Measurements from ENCODE around the gene MCC.

MCC gene

GRCh38 chr5:113054899-113055298 is 433.4 kb downstream of the MCC start:
- DNase-seq (ENCODE audit: low read depth): no peak

- no peak for DNase-seq (ENCODE audit: low read depth)
These were observed 434.7 kb downstream of the MCC start for GRCh38 chr5:113053511-113053995.

- no peak for DNase-seq (ENCODE audit: low read depth)
These were observed 436.0 kb downstream of the MCC start for GRCh38 chr5:113052041-113052795.

- DNase-seq (ENCODE audit: low read depth): peak; percentile 15
These were observed 437.4 kb downstream of the MCC start for GRCh38 chr5:113050721-113051382.

GRCh38 chr5:113048931-113049330 is 439.3 kb downstream of the MCC start:
- DNase-seq (ENCODE audit: low read depth): no peak

- no peak for DNase-seq (ENCODE audit: low read depth)
These were observed 440.3 kb downstream of the MCC start for GRCh38 chr5:113047733-113048652.

- no peak for DNase-seq (ENCODE audit: low read depth)
These were observed 441.0 kb downstream of the MCC start for GRCh38 chr5:113047234-113047633.

GRCh38 chr5:113044776-113045465 is 443.3 kb downstream of the MCC start:
- no peak for DNase-seq (ENCODE audit: low read depth)

- peak; percentile 22 for DNase-seq (ENCODE audit: low read depth)
These were observed 444.7 kb downstream of the MCC start for GRCh38 chr5:113043491-113043931.

GRCh38 chr5:113042491-113043243 is 445.6 kb downstream of the MCC start:
- DNase-seq (ENCODE audit: low read depth): no peak

- DNase-seq (ENCODE audit: low read depth): no peak
These were observed 447.5 kb downstream of the MCC start for GRCh38 chr5:113040672-113041260.

- no peak for DNase-seq (ENCODE audit: low read depth)
These were observed 448.3 kb downstream of the MCC start for GRCh38 chr5:113039934-113040285.

- no peak for DNase-seq (ENCODE audit: low read depth)
These were observed 448.9 kb downstream of the MCC start for GRCh38 chr5:113039229-113039933.

GRCh38 chr5:113038714-113039113 is 449.5 kb downstream of the MCC start:
- no peak for DNase-seq (ENCODE audit: low read depth)

GRCh38 chr5:113038136-113038535 is 450.1 kb downstream of the MCC start:
- no peak for DNase-seq (ENCODE audit: low read depth)

GRCh38 chr5:113036826-113037225 is 451.4 kb downstream of the MCC start:
- no peak for DNase-seq (ENCODE audit: low read depth)

- no peak for DNase-seq (ENCODE audit: low read depth)
These were observed 451.9 kb downstream of the MCC start for GRCh38 chr5:113036321-113036720.

- no peak for DNase-seq (ENCODE audit: low read depth)
These were observed 453.2 kb downstream of the MCC start for GRCh38 chr5:113035096-113035495.

GRCh38 chr5:113034182-113034773 is 454.0 kb downstream of the MCC start:
- DNase-seq (ENCODE audit: low read depth): no peak

- DNase-seq (ENCODE audit: low read depth): no peak
These were observed 456.7 kb downstream of the MCC start for GRCh38 chr5:113031557-113031956.
